Hematopoietic multipotent progenitor cell (in vitro differentiated cells): ENCODE data around the gene PLK4. TPM values are rescaled to one million over a fixed set of nuclear protein-coding genes. Genes with fewer than 3 reads are reported as not detected.

Source experiments
- DNase-seq, 3 donors: peaks; one replicate each; pipeline ENCODE4 v3.0.0-alpha.2; 2011 to 2015; ENCODE audit warnings: low read depth in 2 of 3, low spot score in 2 of 3
- total RNA-seq: library from RNA; depleted of rRNA; stranded (reverse); fragments of >200 nt; gene quantifications from one replicate; pipeline ENCODE4 v1.2.3, GENCODE V29; 2012

PLK4 gene
- 2.7 TPM for total RNA-seq

DNA sequence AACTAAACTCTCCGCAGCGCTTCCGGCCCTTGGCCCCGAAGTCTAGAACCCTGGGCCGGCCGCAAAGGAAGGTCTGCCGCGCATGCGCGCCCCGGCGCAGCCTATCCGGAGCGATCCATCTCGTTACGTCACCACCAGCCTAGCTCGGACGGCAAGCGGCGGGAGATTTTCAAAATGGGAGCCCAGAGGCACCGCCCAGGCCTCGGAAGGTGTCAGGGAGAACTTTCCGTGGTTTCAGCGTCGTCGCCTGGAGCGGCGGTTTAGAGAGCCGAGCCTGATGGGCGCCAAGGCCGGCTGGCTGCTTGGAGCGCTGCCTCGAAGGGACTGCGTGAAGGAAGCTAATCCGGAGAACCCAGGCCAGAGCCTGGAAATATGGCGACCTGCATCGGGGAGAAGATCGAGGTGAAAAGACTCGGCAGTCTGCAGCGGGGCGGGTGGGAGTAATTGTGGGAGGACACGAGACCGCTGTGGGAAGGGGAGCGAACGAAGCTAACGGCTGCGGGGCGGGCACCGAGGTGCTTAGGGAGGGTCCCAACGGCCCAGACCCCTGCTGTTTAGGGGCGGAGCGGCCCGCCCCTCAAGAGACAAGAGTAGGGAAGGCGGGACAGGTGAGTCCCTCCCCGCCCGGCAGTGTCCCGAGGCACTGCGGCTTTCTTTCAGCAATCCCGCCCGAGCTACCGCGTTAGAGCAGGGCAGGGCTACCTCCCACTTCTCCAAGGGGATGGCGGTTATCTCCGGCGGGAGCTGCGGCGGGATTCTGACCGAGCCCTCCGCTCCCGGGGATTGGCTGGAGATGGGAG lies at the start of gene PLK4:
Gene PLK4, plus strand, starts transcription at position 131 of the 800 bp plus-strand sequence. Its CDS starts 242 bp downstream, at position 373.
- DNase-seq: peak; percentile 88 to 98 (median 96)

DNA sequence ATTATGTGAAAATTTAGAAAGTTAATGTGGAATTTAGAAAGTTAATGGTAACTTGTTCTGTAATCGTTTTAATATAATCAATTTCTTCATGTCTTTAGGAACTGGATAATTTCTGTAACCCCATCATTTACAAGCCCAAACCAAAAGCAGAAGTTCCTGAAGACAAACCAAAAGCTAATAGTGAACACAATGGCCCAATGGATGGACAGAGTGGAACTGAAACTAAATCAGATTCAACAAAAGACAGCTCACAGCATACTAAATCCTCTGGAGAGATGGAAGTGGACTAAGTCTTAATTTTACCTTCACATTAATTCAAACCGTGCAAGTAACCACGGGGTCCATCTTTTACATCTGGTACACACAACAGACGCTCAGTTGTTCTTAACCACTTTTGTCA lies 48.1 kb upstream of the PLK4 start:
- peak in 1 of 3 donors; percentile 9 for DNase-seq

DNA sequence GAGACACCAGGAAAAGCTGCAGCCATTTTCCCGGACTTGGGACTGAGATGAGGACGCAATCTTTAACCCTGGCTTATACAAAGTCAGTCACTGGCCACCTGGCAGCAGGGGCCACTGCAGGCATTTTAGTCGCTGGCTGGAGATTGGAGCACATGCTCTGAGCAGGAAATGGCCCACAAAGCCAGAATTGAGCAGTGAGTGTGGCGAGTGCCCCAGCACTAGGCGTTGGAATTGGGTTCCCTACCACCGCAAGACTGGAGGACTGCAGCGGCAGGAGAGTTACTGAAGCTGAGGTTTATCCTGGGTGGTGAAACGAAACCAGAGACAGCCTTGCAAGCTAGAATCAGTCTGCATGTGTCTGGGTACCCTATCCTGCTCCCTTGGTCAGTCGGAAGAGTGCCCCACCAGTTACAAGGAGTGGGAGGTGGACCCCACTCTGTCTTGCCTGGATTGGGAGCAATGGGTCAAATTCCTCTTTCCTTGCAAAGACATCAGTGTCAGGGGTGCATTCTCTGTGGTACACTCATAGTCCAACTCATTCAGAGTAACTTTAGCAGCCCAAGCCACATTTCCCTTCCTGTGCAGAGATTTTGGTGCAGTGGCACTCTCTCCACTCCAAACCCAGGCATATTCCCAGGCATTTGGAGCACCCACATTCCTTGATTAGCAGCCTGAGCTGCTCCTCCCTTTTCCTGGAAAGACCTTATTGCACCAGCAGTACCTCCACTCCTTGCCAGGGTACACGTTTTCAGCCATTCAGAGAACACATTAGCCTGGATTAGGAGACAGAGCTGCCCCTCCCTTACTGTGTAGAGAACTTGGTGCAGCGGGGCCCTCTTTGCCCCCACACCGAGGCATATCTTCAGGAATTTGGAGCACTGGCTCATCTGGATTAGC lies 36.7 kb upstream of the PLK4 start:
- no peak for DNase-seq

DNA sequence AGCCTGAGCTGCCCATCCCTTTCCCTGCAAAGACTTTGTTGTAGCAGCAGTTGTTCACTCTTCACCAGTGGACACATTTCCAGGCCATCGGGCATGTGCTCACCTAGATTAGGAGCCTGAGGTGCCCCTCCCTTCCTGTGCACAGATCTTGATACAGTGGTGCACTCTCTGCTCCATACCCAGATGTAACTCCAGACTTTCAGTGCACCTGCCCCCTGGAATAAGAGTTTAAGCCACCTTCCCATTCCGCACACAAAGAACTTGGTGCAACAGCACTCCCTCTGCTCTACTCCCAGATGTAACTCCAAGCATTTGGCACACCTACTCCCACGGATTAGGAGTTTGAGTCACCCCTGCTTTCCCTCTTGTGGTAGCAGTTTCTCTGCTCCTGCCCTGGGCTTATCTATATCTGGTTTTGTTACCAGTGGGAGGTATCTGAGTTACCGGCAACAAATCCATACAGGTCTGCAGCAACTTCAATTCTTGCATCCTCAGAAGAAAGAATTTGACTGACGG lies 36.0 kb upstream of the PLK4 start:
- no peak for DNase-seq

DNA sequence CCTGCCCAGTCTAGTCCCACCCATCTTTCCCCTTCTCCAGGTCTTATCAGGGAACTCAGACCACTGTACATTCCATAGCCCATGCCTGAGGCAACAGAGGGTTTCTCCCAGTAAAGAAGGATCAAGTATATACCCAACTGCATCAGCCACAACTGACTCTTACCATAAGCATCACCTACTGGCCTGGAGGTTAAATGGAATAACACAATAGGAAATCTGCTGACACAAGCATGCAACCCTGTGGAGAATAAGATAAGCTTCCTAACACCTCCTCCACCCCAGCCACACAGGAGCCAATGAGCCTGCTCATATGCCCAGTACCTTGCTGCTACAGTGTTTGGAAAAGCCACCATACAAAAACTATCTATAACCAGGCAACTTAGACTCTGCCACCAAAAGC lies 34.6 kb upstream of the PLK4 start:
- DNase-seq: no peak

DNA sequence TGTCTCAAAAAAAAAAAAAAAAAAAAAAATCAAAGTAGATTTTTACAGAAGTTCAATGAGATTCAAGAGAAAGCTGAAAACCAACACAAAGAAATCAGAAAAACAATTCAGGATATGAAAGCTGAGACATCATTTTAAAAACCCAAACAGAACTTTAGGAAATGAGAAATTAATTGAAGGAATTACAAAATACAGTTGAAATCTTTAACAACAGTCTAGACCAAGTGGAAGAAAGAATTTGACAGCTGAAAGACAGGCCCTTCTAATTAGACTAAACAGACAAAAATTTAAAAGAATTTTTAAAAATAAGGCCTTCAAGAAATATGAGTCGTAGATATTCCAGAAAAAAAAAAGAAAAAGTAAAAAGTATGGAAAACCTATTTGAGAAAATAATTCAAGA lies 33.9 kb upstream of the PLK4 start:
- DNase-seq: no peak

DNA sequence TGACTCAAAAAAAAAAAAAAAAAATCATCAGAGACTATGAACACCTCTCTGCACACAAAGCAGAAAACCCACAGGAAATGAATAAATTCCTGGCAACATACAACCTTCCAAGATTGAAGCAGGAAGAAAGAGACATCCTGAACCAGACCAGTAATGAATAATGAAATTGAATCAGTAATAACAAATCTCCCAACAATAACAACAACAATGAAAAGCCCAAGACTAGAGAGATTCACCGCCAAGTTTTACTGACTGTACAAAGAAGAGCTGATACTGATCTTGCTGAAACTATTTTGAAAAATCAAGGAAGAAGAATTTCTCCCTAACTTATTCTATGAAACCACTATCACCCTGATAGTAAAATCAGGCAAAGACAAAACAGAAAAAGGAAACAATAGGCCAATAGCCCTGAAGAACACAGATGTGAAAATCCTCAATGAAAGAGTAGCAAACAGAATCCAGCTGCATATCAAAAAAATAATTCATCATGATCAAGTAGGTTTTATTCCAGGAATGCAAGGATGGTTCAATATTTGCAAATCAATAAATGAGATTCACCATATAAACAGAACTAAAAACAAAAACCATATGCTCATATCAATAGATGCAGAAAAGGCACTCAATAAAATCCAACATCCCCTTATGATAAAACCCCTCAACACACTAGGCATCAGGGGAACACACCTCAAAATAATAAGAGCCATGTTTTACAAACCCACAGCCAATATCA lies 31.0 kb upstream of the PLK4 start:
- DNase-seq: peak in 1 of 3 donors; percentile 12

DNA sequence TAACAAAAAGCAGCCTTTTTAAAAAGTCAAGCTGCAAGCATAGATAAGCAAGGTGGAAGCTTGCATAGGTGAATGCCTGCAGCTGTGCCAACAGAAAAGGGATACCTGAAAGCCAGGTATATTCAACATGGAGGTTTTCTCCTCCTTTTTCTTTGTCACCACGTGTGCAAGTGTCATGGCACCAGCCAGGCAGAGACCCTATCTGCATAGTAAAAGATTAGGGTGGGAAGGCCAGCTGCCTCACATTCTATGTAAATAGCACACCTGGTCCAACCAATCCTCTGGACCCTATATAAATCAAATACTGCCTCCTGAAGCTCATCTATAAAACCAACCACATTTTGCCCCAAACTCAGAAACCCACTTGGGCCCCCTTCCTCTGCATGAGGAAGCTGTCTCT lies 28.0 kb upstream of the PLK4 start:
- DNase-seq: no peak

DNA sequence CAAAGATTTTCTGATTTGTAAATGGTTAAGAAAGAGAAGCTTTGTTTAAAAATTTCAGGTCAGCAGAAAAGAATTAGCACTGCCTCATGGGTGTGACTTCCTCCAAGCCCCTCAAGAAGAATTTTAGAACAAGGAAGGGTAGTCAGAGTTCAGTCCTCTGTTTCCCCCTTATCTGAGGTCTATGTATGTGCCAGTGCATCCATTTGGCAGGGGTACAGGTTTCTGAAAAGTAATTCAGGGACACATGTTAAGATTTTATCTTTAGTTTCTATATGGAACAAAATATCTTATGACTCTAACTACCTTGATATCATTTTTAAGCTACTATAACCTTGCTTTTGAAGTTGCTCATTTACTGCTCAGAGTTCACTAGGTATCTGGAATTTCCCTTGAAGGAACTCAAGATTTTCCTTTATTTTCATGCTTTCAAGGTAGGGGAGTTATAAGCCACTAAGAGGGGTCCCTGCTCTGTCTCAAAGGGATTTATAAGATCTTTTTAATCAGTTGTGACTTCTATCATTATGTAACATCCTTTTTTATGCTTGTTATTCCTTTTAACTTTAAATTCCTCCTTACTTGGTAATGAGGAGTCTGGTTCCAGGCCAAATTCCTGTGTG lies 24.4 kb upstream of the PLK4 start:
- DNase-seq: no peak

DNA sequence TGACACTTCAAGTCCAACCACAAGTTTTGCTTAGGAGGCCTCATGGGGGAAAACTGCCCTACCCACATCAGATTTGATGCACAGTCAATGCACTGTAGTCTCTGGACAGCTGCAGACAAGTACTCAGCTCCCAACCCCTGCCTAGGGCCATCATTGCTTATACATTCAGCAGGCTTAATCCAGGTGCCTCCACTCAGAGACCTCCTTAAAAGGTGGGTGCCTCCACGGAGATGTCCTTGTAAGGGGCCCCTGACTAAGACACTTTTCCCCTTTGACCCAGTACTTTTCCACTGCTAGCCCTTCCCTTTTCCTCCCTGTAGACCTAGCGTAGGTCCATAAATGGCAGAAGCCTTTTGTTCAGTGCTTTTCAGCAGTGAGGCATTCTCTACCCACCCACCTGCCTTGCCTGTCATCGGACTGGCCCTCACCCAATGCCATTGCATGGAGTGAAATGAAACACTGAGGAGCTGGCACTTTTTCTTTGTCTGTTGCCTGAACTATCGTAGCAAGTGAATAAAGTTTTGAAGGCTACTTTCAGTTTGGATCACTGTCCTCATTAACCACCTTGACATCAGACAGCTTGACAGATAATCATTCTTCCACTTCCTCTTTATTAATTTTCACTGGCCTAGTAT lies 23.8 kb upstream of the PLK4 start:
- no peak for DNase-seq

DNA sequence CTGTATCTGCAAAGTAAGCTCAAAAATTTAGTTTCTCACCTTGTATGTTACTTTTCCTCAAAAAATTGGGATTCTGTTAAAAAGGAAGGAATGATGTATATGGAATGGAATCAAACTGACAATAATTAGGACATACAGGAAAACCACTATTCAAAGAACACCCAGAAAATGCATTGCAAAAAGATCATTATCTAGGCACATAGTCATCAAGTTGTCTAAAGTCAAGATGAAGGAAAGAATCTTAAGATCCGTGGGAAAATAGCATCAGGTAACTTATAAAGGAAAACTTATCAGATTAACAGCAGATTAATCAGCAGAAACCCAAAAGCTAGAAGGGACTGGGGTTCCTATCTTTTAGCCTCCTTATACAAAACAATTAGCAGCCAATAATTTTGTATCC lies 23.1 kb upstream of the PLK4 start:
- DNase-seq: no peak

DNA sequence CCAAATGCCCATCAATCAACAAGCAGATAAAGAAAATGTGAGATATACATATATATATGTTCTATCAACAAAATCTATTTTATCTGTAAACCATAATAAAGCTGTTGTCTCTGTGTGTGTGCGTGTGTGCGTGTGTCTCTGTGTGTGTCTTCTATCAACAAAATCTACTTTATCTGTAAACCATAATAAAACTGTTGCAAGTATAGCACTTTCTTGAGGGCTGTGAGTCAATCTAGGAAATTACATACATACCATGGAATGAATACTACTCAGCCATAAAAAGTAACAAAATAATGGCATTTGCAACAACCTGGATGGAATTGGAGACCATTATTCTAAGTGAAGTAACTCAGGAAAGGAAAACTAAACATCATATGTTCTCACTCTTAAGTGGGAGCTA lies 12.5 kb upstream of the PLK4 start:
- DNase-seq: no peak

DNA sequence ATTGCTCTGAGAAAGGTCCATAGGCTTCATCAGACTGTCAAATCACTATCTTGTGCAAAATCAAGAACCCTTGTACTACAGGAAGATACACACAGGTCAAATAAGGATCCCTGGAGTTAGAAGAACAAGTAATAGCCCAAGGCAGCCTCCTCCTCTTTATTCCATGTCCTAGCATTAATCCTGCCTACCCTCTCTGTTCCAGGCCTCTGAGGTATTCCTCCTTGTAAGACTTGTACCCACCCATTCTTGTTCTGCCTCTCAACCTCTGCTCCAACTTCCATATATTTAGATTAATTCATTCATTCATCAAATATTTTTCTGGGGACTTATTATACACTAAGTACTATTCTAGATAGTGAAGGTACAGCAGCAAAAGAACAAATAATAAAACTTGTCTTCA lies 10.4 kb upstream of the PLK4 start:
- DNase-seq: no peak

DNA sequence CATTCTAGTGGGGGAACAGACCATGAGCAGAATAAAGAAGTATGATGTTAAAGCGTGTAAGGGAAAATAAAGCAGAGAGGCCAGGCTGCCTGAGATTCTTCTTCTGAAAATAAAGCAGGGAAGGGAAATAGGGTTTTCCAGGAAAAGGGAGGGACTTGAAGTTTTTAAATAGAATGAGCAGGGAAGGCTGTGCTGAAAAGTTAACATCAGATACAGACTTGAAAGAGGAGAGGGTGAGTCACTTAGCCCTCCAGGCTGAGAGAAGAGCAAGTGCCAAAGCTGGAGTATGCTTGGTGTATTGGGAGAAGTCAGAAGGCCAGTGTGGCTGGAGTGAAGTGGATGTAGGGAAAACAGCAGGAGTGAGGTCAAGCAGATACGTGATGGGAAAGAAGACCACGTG lies 10.0 kb upstream of the PLK4 start:
- no peak for DNase-seq

DNA sequence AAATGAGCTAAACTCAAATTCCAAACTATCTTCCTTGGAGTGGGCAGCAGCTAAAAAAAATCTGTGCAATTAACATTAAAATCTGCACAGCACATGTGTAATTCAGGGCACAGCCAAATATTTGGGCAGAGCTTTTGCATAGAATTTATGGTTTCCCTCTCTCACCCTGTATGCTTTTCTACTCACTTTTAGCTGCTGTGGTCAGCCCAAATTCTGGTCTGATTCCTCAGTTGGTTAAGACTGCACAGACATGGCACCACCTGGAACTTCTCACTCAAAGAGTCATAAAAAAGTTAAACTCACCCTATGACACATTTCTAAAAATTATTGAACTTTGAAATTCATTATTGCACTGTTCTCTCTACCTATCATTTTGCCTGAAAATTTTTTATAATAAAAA lies 4.9 kb upstream of the PLK4 start:
- no peak for DNase-seq

DNA sequence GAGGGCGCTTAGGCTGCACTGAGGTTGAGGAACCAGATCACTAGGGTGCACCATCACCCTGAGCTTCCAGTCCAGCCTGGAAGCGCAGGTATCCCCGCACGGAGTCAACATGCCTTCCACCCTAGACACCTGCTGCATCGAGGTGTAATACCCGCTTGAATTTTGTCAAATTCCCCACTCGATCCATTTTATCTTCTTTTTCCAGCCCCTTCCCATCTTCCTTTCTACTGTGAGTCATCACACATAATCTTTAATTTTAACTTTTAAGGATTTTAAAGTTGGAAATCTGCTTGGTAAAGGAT lies 821 bp downstream of the PLK4 start:
- DNase-seq: no peak

DNA sequence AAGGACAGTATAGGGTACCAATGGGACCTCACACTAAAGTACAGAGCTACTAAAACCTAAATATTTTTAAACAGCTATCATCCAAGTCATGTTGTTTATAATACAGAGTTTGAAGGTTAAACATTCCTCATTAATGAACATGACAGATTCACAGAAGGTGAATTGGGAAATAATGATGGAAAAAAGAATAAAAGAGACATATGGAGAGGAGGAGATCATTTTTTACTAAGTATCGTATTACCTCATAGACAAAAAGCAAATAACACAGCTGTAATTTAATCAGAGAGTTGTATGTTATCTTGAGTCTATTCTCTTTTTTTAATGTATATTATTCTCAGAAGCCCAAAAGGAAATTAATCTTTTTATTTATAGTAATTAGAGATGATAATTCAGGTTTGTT lies 7.9 kb downstream of the PLK4 start:
- no peak for DNase-seq

DNA sequence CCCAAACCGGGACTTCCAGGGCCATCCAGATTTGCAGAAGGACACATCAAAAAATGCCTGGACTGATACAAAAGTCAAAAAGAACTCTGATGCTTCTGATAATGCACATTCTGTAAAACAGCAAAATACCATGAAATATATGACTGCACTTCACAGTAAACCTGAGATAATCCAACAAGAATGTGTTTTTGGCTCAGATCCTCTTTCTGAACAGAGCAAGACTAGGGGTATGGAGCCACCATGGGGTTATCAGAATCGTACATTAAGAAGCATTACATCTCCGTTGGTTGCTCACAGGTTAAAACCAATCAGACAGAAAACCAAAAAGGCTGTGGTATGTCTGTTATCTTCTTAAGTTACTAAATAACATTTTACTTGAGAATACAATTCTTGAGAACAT lies 9.2 kb downstream of the PLK4 start:
- no peak for DNase-seq

DNA sequence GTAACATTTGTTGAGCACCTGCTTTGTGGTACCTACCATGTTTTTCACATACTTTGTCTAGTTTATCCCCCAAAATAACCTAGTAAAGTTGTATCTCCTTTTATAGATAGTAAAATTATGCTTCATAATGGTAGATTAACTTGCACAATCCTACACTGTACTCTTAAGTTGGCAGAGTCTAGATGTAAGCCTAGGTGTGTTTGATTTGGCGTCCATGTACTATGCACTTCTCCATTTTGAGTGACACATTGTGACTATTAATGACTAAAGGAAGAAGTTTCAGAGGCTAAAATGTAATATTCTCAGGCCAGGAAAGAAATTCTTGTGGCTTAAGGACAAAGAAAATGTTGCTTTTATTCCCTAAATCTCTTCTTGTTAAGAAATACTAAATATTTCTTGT lies 15.4 kb downstream of the PLK4 start:
- no peak for DNase-seq

DNA sequence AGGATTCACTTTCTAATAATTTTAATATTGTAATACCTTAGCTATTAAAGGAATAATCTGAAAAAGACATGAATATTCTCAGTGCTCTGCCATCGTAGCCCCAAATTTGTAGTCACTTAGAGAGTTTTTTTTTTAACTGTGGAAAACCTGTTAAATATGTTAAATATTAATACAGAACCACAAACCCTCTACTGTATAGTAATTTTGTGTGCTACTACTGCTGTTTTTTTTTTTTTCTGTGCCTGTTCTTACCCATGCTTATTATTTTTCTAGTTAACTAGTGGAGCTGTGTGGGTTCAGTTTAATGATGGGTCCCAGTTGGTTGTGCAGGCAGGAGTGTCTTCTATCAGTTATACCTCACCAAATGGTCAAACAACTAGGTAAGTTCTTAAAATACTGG lies 15.8 kb downstream of the PLK4 start:
- DNase-seq: no peak
